Kidney glomerular epithelial cell (primary cell): Measurements from ENCODE around the gene SIRPD.

Experiments used
- DNase-seq: peaks from one replicate; lab custom pipeline; 2025; lab: John Stamatoyannopoulos, UW

The SIRPD gene

DNA sequence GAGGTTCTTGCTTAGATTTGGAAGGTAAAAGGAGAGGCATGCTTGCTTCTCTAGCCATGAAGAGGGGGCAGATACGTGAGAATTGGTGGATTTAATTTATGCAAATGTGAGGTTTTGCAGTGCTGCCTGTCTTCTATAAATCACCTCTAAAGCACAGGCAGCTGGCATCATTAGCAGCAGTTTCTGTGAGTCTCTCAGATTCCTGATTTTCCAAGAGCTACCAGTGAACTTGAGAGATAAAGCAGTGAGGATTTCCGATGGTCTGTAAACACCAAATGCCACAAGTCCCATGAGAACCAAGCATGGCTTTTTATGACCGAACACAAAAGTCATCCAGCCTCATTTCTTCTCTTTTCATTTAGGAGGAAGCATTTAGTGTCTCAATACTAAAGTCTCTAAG, 63.1 kb downstream of the SIRPD start:
- DNase-seq, result no peak

DNA sequence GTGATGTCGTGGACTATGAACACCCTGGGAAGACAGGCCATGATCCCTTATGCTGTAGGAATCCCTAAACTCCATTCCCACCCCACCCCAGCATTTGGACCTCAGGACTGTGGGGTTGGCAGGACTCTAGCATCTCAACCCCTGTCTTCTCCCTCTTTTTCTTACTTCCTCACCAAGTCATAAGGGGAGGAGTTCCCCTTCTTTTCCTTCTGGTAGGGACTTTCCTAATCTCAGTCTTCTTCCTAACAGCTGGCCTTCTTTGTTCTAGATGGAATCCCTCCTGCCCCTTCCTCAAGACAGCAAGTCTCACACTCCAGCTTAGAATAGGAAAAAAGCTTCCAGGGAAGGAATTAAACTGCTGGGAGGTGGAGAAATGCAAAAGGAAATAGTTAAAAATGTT, 64.0 kb downstream of the SIRPD start:
- DNase-seq, result no peak

DNA sequence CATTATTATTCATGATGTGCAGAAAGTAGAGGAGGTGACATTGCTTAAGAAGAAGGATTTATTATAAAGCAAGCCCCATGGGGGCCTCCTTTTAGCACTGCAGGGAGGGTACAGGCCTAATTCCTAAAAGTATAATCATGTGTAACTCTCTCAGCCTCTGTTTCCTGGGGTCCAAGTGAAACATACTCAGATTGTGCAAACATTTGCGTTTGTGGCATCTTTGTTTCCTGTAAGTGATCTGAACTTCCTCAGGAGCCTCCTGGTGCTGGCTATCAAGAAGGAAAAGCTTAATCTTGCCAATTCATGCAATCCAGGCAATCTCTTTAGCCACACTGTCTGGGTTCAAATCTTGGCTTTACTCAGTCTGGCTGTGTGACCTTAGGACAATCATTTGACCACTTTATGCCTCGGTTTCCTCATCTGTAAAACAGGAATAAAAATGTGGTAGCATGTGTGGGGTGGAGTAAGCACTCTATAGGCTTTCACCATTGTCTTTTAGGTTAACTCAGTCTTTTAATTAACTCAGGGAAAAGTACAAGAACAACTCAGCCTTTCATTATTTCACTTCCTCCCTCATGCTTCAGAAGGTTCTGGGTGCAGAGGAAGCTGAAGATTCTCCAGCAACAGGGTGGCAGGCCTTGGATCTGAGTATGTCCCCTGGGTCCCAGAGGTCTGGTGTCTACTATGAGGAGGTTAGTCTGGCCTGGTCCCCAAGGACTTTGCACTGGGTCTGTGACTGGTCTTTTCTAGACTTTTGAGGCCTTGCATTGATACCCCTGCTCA, 65.5 kb downstream of the SIRPD start:
- no peak for DNase-seq

DNA sequence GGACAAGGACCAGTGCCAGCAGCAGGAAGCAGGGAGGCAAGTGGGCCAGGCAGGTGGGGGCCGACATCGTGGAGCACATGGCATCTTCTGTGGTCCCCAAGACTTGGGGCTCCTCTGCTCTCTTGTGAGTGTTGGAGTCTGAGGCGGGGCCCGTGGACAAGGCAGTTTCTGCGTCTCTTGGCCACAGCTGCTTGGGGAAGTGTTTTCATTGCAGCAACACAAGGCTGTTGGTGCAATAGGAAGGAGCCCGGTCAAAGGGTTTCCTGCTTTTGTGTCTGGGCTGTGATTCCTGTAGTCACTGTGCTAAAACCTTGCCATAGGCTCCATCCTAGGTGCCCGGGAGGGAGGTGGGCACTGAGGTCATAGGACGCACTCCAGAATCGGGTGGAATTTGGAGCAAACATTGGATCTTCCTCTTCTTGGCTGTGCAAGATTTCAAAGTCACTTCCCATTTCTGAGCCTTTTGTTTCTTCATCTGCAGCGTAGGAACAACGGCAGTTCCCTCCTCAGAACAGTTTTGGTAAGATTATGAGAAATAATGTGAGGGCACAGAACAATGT, 66.1 kb downstream of the SIRPD start, which contains the start of gene SIRPB2:
SIRPB2 (minus strand) TSS at position 140 of the 560 bp plus-strand sequence; CDS start at position 79, 61 bp downstream.
- DNase-seq, result no peak

- DNase-seq, result no peak
Observed at GRCh38 chr20:1490643-1491195, 66.8 kb downstream of the SIRPD start.

GRCh38 chr20:1489764-1490436, 67.6 kb downstream of the SIRPD start:
- DNase-seq, result no peak

DNA sequence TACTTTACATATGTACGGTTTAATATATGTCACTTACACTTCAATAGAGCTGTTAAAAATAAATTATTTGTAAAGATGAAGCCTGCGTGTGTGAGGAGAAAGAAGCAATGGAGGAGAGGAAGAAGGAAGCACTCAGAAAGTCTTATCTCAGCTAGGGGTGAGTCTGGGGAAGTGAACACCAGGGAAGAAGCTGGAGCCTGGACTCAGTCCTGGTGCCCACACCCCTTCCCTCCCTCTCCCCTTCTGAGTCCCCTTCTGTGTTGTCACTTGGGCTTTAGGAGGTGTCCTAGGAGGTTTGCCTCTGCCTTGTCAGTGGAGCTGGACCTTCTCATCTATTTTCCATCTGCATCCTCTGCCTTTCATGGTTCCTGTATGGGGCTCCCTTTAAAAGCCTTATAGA, 68.2 kb downstream of the SIRPD start:
- no peak for DNase-seq

DNA sequence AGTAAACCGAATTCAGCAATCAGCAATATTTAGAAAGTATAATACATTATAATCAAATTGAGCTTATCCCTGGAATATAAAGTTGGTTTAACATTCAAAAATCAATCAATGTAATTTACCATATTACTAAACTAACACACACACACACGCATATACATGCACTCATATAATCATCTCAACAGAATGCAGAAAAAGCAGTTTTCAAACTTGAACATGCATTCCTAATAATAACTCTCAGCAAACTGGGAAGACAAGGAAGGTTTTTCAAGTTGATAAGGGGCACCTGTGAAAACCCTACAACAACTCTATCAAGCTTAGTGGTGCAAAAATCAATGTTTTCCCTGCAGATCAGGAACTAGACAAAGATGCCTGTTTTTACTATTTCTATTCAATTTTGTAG, 70.9 kb downstream of the SIRPD start:
- DNase-seq, result no peak

GRCh38 chr20:1484438-1485116, 72.9 kb downstream of the SIRPD start:
- no peak for DNase-seq
